H9 (cell line): Measurements from ENCODE around the gene ANKRD27. TPM values are rescaled to one million over a fixed set of nuclear protein-coding genes. Genes with fewer than 3 reads are reported as not detected.

ENCODE experiments used
- DNase-seq: peaks from one replicate; pipeline ENCODE4 v3.0.0-alpha.2; 2017
- H2AFZ ChIP-seq: one replicate; pipeline ENCODE4 v1.6.1; 2013; ENCODE audit warnings: mild to moderate bottlenecking, low read length, control low read depth, moderate library complexity
- H2AK5ac ChIP-seq: 2 replicates; pipeline ENCODE4 v1.6.1; 2013; ENCODE audit warnings: low read length, control low read depth, mixed read lengths; ENCODE audit not compliant: insufficient read length
- H2BK120ac ChIP-seq: one replicate; pipeline ENCODE4 v1.6.1; 2013; ENCODE audit warnings: low read depth, mild to moderate bottlenecking, low read length, control low read depth, inconsistent platforms; ENCODE audit not compliant: poor library complexity, severe bottlenecking
- H2BK12ac ChIP-seq: 2 replicates; pipeline ENCODE4 v1.6.1; 2013; ENCODE audit warnings: low read length, control low read depth, mixed read lengths, low read depth; ENCODE audit not compliant: insufficient read length
- H2BK15ac ChIP-seq: 2 replicates; pipeline ENCODE4 v1.6.1; 2013; ENCODE audit warnings: low read depth, low read length, control low read depth
- H2BK20ac ChIP-seq: one replicate; pipeline ENCODE4 v1.6.1; 2013; ENCODE audit warnings: low read depth, mild to moderate bottlenecking, low read length, control low read depth, inconsistent platforms; ENCODE audit not compliant: poor library complexity, severe bottlenecking
- H2BK5ac ChIP-seq: 2 replicates; pipeline ENCODE4 v1.6.1; 2013; ENCODE audit warnings: low read length, control low read depth, mixed read lengths; ENCODE audit not compliant: insufficient read length
- H3K14ac ChIP-seq: 2 replicates; pipeline ENCODE4 v1.6.1; 2013; ENCODE audit warnings: low read length, control low read depth; ENCODE audit not compliant: insufficient read depth
- H3K18ac ChIP-seq: 2 replicates; pipeline ENCODE4 v1.6.1; 2013; ENCODE audit warnings: low read depth, mild to moderate bottlenecking, mixed read lengths, low read length, control low read depth; ENCODE audit not compliant: insufficient read length
- H3K23ac ChIP-seq: 2 replicates; pipeline ENCODE4 v1.6.1; 2013; ENCODE audit warnings: low read length, control low read depth, mixed read lengths, low read depth; ENCODE audit not compliant: insufficient read length
- H3K23me2 ChIP-seq: 2 replicates; pipeline ENCODE4 v1.6.1; 2013; ENCODE audit warnings: low read depth, mild to moderate bottlenecking, mixed read lengths, low read length, control low read depth; ENCODE audit not compliant: insufficient read length, poor library complexity, severe bottlenecking
- H3K27ac ChIP-seq: 2 replicates; pipeline ENCODE4 v1.5.1; 2013; ENCODE audit warnings: low read length, control low read depth, mixed read lengths, low read depth; ENCODE audit not compliant: insufficient read length
- H3K27me3 ChIP-seq: 2 replicates; pipeline ENCODE4 v1.6.1; 2013; ENCODE audit warnings: low read length, control low read depth, inconsistent platforms; ENCODE audit not compliant: insufficient read depth
- H3K4ac ChIP-seq: 2 replicates; pipeline ENCODE4 v1.6.1; 2013; ENCODE audit warnings: low read depth, mild to moderate bottlenecking, control low read depth, inconsistent platforms, low read length, moderate library complexity
- H3K4me1 ChIP-seq: 2 replicates; pipeline ENCODE4 v1.6.1; 2013; ENCODE audit warnings: low read length, control low read depth, inconsistent platforms; ENCODE audit not compliant: insufficient read depth
- H3K4me2 ChIP-seq: 2 replicates; pipeline ENCODE4 v1.6.1; 2013; ENCODE audit warnings: low read length, control low read depth, mixed read lengths; ENCODE audit not compliant: insufficient read length, insufficient read depth
- H3K56ac ChIP-seq: 2 replicates; pipeline ENCODE4 v1.6.1; 2013; ENCODE audit warnings: low read depth, mild to moderate bottlenecking, mixed read lengths, low read length, control low read depth; ENCODE audit not compliant: insufficient read length
- H3K79me1 ChIP-seq: 2 replicates; pipeline ENCODE4 v1.6.1; 2013; ENCODE audit warnings: low read depth, mild to moderate bottlenecking, moderate library complexity, low read length, control low read depth, inconsistent platforms; ENCODE audit not compliant: insufficient read depth, poor library complexity, severe bottlenecking
- H3K79me2 ChIP-seq: 2 replicates; pipeline ENCODE4 v1.6.1; 2013; ENCODE audit warnings: low read length, control low read depth, inconsistent platforms; ENCODE audit not compliant: insufficient read depth
- H3K9ac ChIP-seq: 2 replicates; pipeline ENCODE4 v1.6.1; 2013; ENCODE audit warnings: low read length, control low read depth, mixed read lengths; ENCODE audit not compliant: insufficient read length; ENCODE audit errors: extremely low read depth
- H3K9me3 ChIP-seq: one replicate; pipeline ENCODE4 v1.6.1; 2013; ENCODE audit warnings: low read depth, low read length, inconsistent platforms; ENCODE audit not compliant: control insufficient read depth
- H3T11ph ChIP-seq: one replicate; pipeline ENCODE4 v1.6.1; 2013; ENCODE audit warnings: mild to moderate bottlenecking, low read length, control low read depth, inconsistent platforms
- H4K20me1 ChIP-seq: one replicate; pipeline ENCODE4 v1.6.1; 2013; ENCODE audit not compliant: control insufficient read depth, insufficient read length, insufficient read depth
- H4K5ac ChIP-seq: 2 replicates; pipeline ENCODE4 v1.6.1; 2013; ENCODE audit warnings: low read depth, mild to moderate bottlenecking, mixed read lengths, low read length, control low read depth; ENCODE audit not compliant: insufficient read length
- H4K8ac ChIP-seq: replicated peaks from 2 replicates; pipeline ENCODE4 v1.6.1; 2013; ENCODE audit warnings: low read length, control low read depth, mixed read lengths, low read depth; ENCODE audit not compliant: insufficient read length
- H4K91ac ChIP-seq: 2 replicates; pipeline ENCODE4 v1.6.1; 2013; ENCODE audit warnings: low read depth, mild to moderate bottlenecking, moderate library complexity, mixed read lengths, low read length, control low read depth; ENCODE audit not compliant: insufficient read length
- H3K27ac Mint-ChIP-seq, 3 experiments: 2 replicates in 2 of 3; 3 replicates in 1 of 3; pipeline ENCODE4 v1.8.0; 2020 to 2021; ENCODE audit warnings: mixed read lengths in 3 of 3, mild to moderate bottlenecking in 1 of 3, moderate library complexity in 1 of 3
- H3K27me3 Mint-ChIP-seq: 2 replicates; pipeline ENCODE4 v1.8.0; 2021; ENCODE audit warnings: low read depth, mild to moderate bottlenecking, moderate library complexity, mixed read lengths
- H3K36me3 Mint-ChIP-seq, 3 experiments: 2 replicates in 2 of 3; 3 replicates in 1 of 3; pipeline ENCODE4 v1.8.0; 2020 to 2021; ENCODE audit warnings: low read depth in 3 of 3, mixed read lengths in 3 of 3; ENCODE audit not compliant: insufficient read depth in 1 of 3
- H3K4me1 Mint-ChIP-seq, 2 experiments: 2 replicates each; pipeline ENCODE4 v1.8.0; 2020; ENCODE audit warnings: mixed read lengths in 2 of 2
- H3K4me3 Mint-ChIP-seq, 2 experiments: 2 replicates in 1 of 2; 3 replicates in 1 of 2; pipeline ENCODE4 v1.8.0; 2020 to 2021; ENCODE audit warnings: mild to moderate bottlenecking in 2 of 2, mixed read lengths in 2 of 2, moderate library complexity in 1 of 2
- H3K9me3 Mint-ChIP-seq, 2 experiments: 2 replicates in 1 of 2; 3 replicates in 1 of 2; pipeline ENCODE4 v1.8.0; 2020; ENCODE audit warnings: mild to moderate bottlenecking in 2 of 2, mixed read lengths in 2 of 2, moderate library complexity in 1 of 2
- CTCF ChIP-seq: fragments of 200-600 bp; sonication (generic); conservative IDR thresholded peaks from 3 replicates; pipeline ENCODE4 v1.8.0; 2021; ENCODE audit warnings: antibody characterized with exemption, mild to moderate bottlenecking
- WGBS: extraction: QIAGEN DNeasy Blood & Tissue Kit; methylation state at CpG from one replicate; pipeline ENCODE4 v1.1.7; 2013; ENCODE audit warnings: missing lambda C conversion rate, low lambda C conversion rate, mixed read lengths; ENCODE audit not compliant: insufficient read length; ENCODE audit errors: extremely low coverage; 5-methylcytosine and 5-hydroxymethylcytosine counted together
- total RNA-seq: library from RNA; stranded (reverse); gene quantifications from 2 replicates; pipeline ENCODE4 v1.2.1, GENCODE V29; 2021

ANKRD27 gene
- total RNA-seq, 1 experiment from 2014 or later: 40.7 TPM

- no peak overlapping the region for H3K27ac Mint-ChIP-seq
- Histone ChIP-seq H3K23ac (no peak overlapping the region), H3K79me2 (no peaks in the 10 kb centered on the region), H4K91ac (no peak overlapping the region), H3K27ac (no peak overlapping the region), H3K14ac (no peak overlapping the region), H4K8ac (no peak overlapping the region), H3K9ac (no peak overlapping the region), H3K56ac (no peak overlapping the region), H3T11ph (no peak overlapping the region), H3K4me1 (no peaks in the 10 kb centered on the region), H2BK20ac (no peak overlapping the region), H3K4me2 (no peak overlapping the region), H3K9me3 (no peaks in the 10 kb centered on the region), H2BK12ac (no peak overlapping the region), H3K4ac (no peak overlapping the region), H2BK120ac (no peak overlapping the region), H4K20me1 (no peaks in the 10 kb centered on the region), H3K23me2 (no peaks in the 10 kb centered on the region), H2AK5ac (no peak overlapping the region), H2AFZ (no peak overlapping the region), H3K18ac (no peak overlapping the region), H2BK15ac (no peak overlapping the region), H3K79me1 (no peaks in the 10 kb centered on the region), H2BK5ac (no peak overlapping the region), H3K27me3 (no peaks in the 10 kb centered on the region; the same call in 1 of the 2 replicates), H4K5ac (no peak overlapping the region)
- DNase-seq: no peak
- no peak overlapping the region for H3K4me3 Mint-ChIP-seq
- TF ChIP-seq CTCF: no peak
- H3K36me3 Mint-ChIP-seq: no peaks in the 10 kb centered on the region
- no peaks in the 10 kb centered on the region; the same call in 1 of the 2 replicates for H3K27me3 Mint-ChIP-seq
- no peaks in the 10 kb centered on the region for H3K4me1 Mint-ChIP-seq
- H3K9me3 Mint-ChIP-seq: no peaks in the 10 kb centered on the region
- whole genome bisulfite sequencing: no CpG with 5 or more reads among the region's 5 CpGs
Measured at GRCh38 chr19:32550666-32551065, 124.3 kb downstream of the ANKRD27 start.

Other genes starting within 250 kb of the ANKRD27 start
- 111 and 118 TPM in 2 replicates for gene PDCD5, start 94.0 kb downstream of the ANKRD27 start, total RNA-seq
- 0.09 and 0.13 TPM in 2 replicates for gene RGS9BP, start 668 bp upstream of the ANKRD27 start, total RNA-seq
- gene NUDT19, start 16.6 kb upstream of the ANKRD27 start, total RNA-seq: 6.1 TPM in 2 replicates
- 1.2 and 1.3 TPM in 2 replicates for gene TDRD12, start 44.6 kb upstream of the ANKRD27 start, total RNA-seq
- not detected in 2 replicates for gene SLC7A9, start 194.6 kb upstream of the ANKRD27 start, total RNA-seq